Keratinocyte (primary cell): Measurements from ENCODE around the gene SLC39A11. TPM values are rescaled to one million over a fixed set of nuclear protein-coding genes. Genes with fewer than 3 reads are reported as not detected.

ENCODE experiments used
- DNase-seq: peaks from one replicate; pipeline ENCODE4 v3.0.0-alpha.2; 2011; ENCODE audit warnings: low read depth, missing footprints, low spot score
- FAIRE-seq: peaks from 2 replicates; lab custom pipeline; 2011; peaks lifted over from hg19 to GRCh38; lab: Jason Lieb, UNC
- H2AFZ ChIP-seq: 2 replicates; pipeline ENCODE4 v1.6.0; 2012; ENCODE audit warnings: low read length, control low read depth, inconsistent platforms; ENCODE audit not compliant: control insufficient read depth
- H3K27ac ChIP-seq: 2 replicates; pipeline ENCODE4 v1.5.1; 2011; ENCODE audit warnings: low read length; ENCODE audit not compliant: control insufficient read depth, insufficient read depth
- H3K27me3 ChIP-seq: 3 replicates; pipeline ENCODE4 v1.6.0; 2011; ENCODE audit warnings: low read length; ENCODE audit not compliant: control insufficient read depth, insufficient read depth; ENCODE audit errors: extremely low read depth
- H3K36me3 ChIP-seq, 2 experiments: 2 replicates in 1 of 2; 3 replicates in 1 of 2; pipeline ENCODE4 v1.5.1; 2011; ENCODE audit warnings: low read length in 2 of 2, mild to moderate bottlenecking in 1 of 2; ENCODE audit not compliant: control insufficient read depth in 2 of 2, insufficient read depth in 2 of 2; ENCODE audit errors: extremely low read depth in 1 of 2
- H3K4me1 ChIP-seq: 3 replicates; pipeline ENCODE4 v1.5.1; 2011; ENCODE audit warnings: low read length; ENCODE audit not compliant: control insufficient read depth, insufficient read depth; ENCODE audit errors: extremely low read depth
- H3K4me2 ChIP-seq: 3 replicates; pipeline ENCODE4 v1.6.0; 2011; ENCODE audit warnings: low read depth, low read length; ENCODE audit not compliant: control insufficient read depth, insufficient read depth; ENCODE audit errors: extremely low read depth
- H3K4me3 ChIP-seq, 3 experiments: fragments of 200-600 bp in 1 of 3; sonication (generic) in 1 of 3; 2 replicates in 2 of 3; 3 replicates in 1 of 3; pipeline ENCODE4 v1.5.1; 2011 to 2016; ENCODE audit warnings: low read length in 3 of 3, mild to moderate bottlenecking in 3 of 3, control low read depth in 2 of 3, inconsistent platforms in 1 of 3, low read depth in 1 of 3, mixed read lengths in 1 of 3, mixed run types in 1 of 3, moderate library complexity in 1 of 3; ENCODE audit not compliant: control insufficient read depth in 2 of 3, insufficient read depth in 2 of 3; ENCODE audit errors: extremely low read depth in 1 of 3
- H3K79me2 ChIP-seq: 2 replicates; pipeline ENCODE4 v1.6.0; 2012; ENCODE audit warnings: low read length; ENCODE audit not compliant: control insufficient read depth, insufficient read depth
- H3K9ac ChIP-seq: 3 replicates; pipeline ENCODE4 v1.6.0; 2011; ENCODE audit warnings: low read length; ENCODE audit not compliant: control insufficient read depth, insufficient read depth; ENCODE audit errors: extremely low read depth
- H3K9me1 ChIP-seq: 3 replicates; pipeline ENCODE4 v1.6.0; 2011; ENCODE audit warnings: low read length; ENCODE audit not compliant: control insufficient read depth, insufficient read depth; ENCODE audit errors: extremely low read depth
- H3K9me3 ChIP-seq: 2 replicates; pipeline ENCODE4 v1.5.1; 2012; ENCODE audit warnings: low read depth, low read length; ENCODE audit not compliant: control insufficient read depth
- H4K20me1 ChIP-seq: 3 replicates; pipeline ENCODE4 v1.6.0; 2011; ENCODE audit warnings: low read length; ENCODE audit not compliant: control insufficient read depth, insufficient read depth; ENCODE audit errors: extremely low read depth
- CTCF ChIP-seq, 3 experiments: IDR thresholded peaks in 1 of 3; conservative IDR thresholded peaks in 1 of 3; optimal IDR thresholded peaks in 1 of 3; 2 replicates in 2 of 3; 3 replicates in 1 of 3; pipeline versions ENCODE3 to v1.5.1; 2011; ENCODE audit warnings: low read length in 3 of 3, mild to moderate bottlenecking in 3 of 3, moderate library complexity in 2 of 3, control low read depth in 1 of 3, inconsistent platforms in 1 of 3; ENCODE audit not compliant: insufficient read depth in 2 of 3; ENCODE audit errors: extremely low read depth in 1 of 3
- EZH2 ChIP-seq: IDR thresholded peaks from one replicate; pipeline ENCODE4 v1.6.1; 2012; ENCODE audit warnings: inconsistent platforms, mild to moderate bottlenecking, low read length, moderate library complexity
- dilution Hi-C: fragments of 300-500 bp; cut with MboI; formaldehyde crosslinking; loops from one replicate; pipeline ENCODE4 v1.7.0; 2020; ENCODE audit warnings: low sequenced_read_pairs; ENCODE audit not compliant: extremely low pct_ligation_motif_present
- polyA plus RNA-seq, 5 experiments: library from polyadenylated mRNA; depleted of rRNA in 3 of 5; stranded (reverse) in 3 of 5; stranded (forward) in 1 of 5; unstranded in 1 of 5; fragments of >200 nt; gene quantifications; 1 replicate in 1 of 5; 2 replicates in 3 of 5; 3 replicates in 1 of 5; pipeline versions ENCODE4 v1.2.1 to v1.2.3, GENCODE V29; 2011 to 2012; ENCODE audit warnings: missing spikeins in 2 of 5, low read depth in 1 of 5, low replicate concordance in 1 of 5

Gene SLC39A11
- polyA plus RNA-seq, 1 donor (not counting 4 experiments of a cell fraction or from before 2014, with no cell fraction given), result 11.5 TPM

- H3K9me3 ChIP-seq, result no peaks in the 10 kb centered on the region
- no peak overlapping the region for H3K4me2 ChIP-seq
- peaks cover 20% of the 10 kb centered on the region for H3K27me3 ChIP-seq
- H3K9ac ChIP-seq, result no peak overlapping the region
- dilution Hi-C loops, result no loop called here
- DNase-seq (no peak), FAIRE-seq (no peak)
- H3K27ac ChIP-seq, result no peak overlapping the region
- no peaks in the 10 kb centered on the region for H3K36me3 ChIP-seq
- H3K4me1 ChIP-seq, result peaks cover 4% of the 10 kb centered on the region
- no peaks in the 10 kb centered on the region for H4K20me1 ChIP-seq
- TF ChIP-seq CTCF (optimal IDR thresholded peaks at IDR 0.05 in 1 of 3, IDR thresholded peaks at IDR 0.05 in 1 of 3, conservative IDR thresholded peaks at IDR 0.05 in 1 of 3; ENCODE audit: extremely low read depth in 1 of 3, insufficient read depth in 2 of 3, low read length in 3 of 3) (no peak), EZH2 (no peak)
- no peaks in the 10 kb centered on the region for H3K9me1 ChIP-seq
- no peak overlapping the region for H3K4me3 ChIP-seq
- H2AFZ ChIP-seq, result no peak overlapping the region
- H3K79me2 ChIP-seq, result no peaks in the 10 kb centered on the region
Observed at GRCh38 chr17:73100363-73100762, 7.9 kb upstream of the SLC39A11 start.

- no peak for DNase-seq
- Histone ChIP-seq H3K4me2 (no peak overlapping the region), H2AFZ (no peak overlapping the region), H3K27ac (no peak overlapping the region), H3K79me2 (no peaks in the 10 kb centered on the region), H3K9ac (no peak overlapping the region), H3K9me1 (no peaks in the 10 kb centered on the region), H3K27me3 (peaks cover 20% of the 10 kb centered on the region), H3K36me3 (no peaks in the 10 kb centered on the region), H3K4me1 (peaks cover 4% of the 10 kb centered on the region), H4K20me1 (no peaks in the 10 kb centered on the region), H3K4me3 (no peak overlapping the region), H3K9me3 (no peaks in the 10 kb centered on the region)
- dilution Hi-C loops, result no loop called here
- TF ChIP-seq CTCF (optimal IDR thresholded peaks at IDR 0.05 in 1 of 3, IDR thresholded peaks at IDR 0.05 in 1 of 3, conservative IDR thresholded peaks at IDR 0.05 in 1 of 3; ENCODE audit: extremely low read depth in 1 of 3, insufficient read depth in 2 of 3, low read length in 3 of 3), result no peak
- no peak for TF ChIP-seq EZH2
- FAIRE-seq, result no peak
Observed at GRCh38 chr17:73099511-73099910, 7.0 kb upstream of the SLC39A11 start.
